H9 (cell line): Measurements from ENCODE around the gene EPHA8. TPM values are rescaled to one million over a fixed set of nuclear protein-coding genes. Genes with fewer than 3 reads are reported as not detected.

Source experiments
- DNase-seq: peaks from one replicate; pipeline ENCODE4 v3.0.0-alpha.2; 2017
- H2AFZ ChIP-seq: one replicate; pipeline ENCODE4 v1.6.1; 2013; ENCODE audit warnings: mild to moderate bottlenecking, low read length, control low read depth, moderate library complexity
- H2AK5ac ChIP-seq: 2 replicates; pipeline ENCODE4 v1.6.1; 2013; ENCODE audit warnings: low read length, control low read depth, mixed read lengths; ENCODE audit not compliant: insufficient read length
- H2BK120ac ChIP-seq: one replicate; pipeline ENCODE4 v1.6.1; 2013; ENCODE audit warnings: low read depth, mild to moderate bottlenecking, low read length, control low read depth, inconsistent platforms; ENCODE audit not compliant: poor library complexity, severe bottlenecking
- H2BK12ac ChIP-seq: 2 replicates; pipeline ENCODE4 v1.6.1; 2013; ENCODE audit warnings: low read length, control low read depth, mixed read lengths, low read depth; ENCODE audit not compliant: insufficient read length
- H2BK15ac ChIP-seq: 2 replicates; pipeline ENCODE4 v1.6.1; 2013; ENCODE audit warnings: low read depth, low read length, control low read depth
- H2BK20ac ChIP-seq: one replicate; pipeline ENCODE4 v1.6.1; 2013; ENCODE audit warnings: low read depth, mild to moderate bottlenecking, low read length, control low read depth, inconsistent platforms; ENCODE audit not compliant: poor library complexity, severe bottlenecking
- H2BK5ac ChIP-seq: 2 replicates; pipeline ENCODE4 v1.6.1; 2013; ENCODE audit warnings: low read length, control low read depth, mixed read lengths; ENCODE audit not compliant: insufficient read length
- H3K14ac ChIP-seq: 2 replicates; pipeline ENCODE4 v1.6.1; 2013; ENCODE audit warnings: low read length, control low read depth; ENCODE audit not compliant: insufficient read depth
- H3K18ac ChIP-seq: 2 replicates; pipeline ENCODE4 v1.6.1; 2013; ENCODE audit warnings: low read depth, mild to moderate bottlenecking, mixed read lengths, low read length, control low read depth; ENCODE audit not compliant: insufficient read length
- H3K23ac ChIP-seq: 2 replicates; pipeline ENCODE4 v1.6.1; 2013; ENCODE audit warnings: low read length, control low read depth, mixed read lengths, low read depth; ENCODE audit not compliant: insufficient read length
- H3K23me2 ChIP-seq: 2 replicates; pipeline ENCODE4 v1.6.1; 2013; ENCODE audit warnings: low read depth, mild to moderate bottlenecking, mixed read lengths, low read length, control low read depth; ENCODE audit not compliant: insufficient read length, poor library complexity, severe bottlenecking
- H3K27ac ChIP-seq: 2 replicates; pipeline ENCODE4 v1.5.1; 2013; ENCODE audit warnings: low read length, control low read depth, mixed read lengths, low read depth; ENCODE audit not compliant: insufficient read length
- H3K27me3 ChIP-seq: 2 replicates; pipeline ENCODE4 v1.6.1; 2013; ENCODE audit warnings: low read length, control low read depth, inconsistent platforms; ENCODE audit not compliant: insufficient read depth
- H3K4ac ChIP-seq: 2 replicates; pipeline ENCODE4 v1.6.1; 2013; ENCODE audit warnings: low read depth, mild to moderate bottlenecking, control low read depth, inconsistent platforms, low read length, moderate library complexity
- H3K4me1 ChIP-seq: 2 replicates; pipeline ENCODE4 v1.6.1; 2013; ENCODE audit warnings: low read length, control low read depth, inconsistent platforms; ENCODE audit not compliant: insufficient read depth
- H3K4me2 ChIP-seq: 2 replicates; pipeline ENCODE4 v1.6.1; 2013; ENCODE audit warnings: low read length, control low read depth, mixed read lengths; ENCODE audit not compliant: insufficient read length, insufficient read depth
- H3K56ac ChIP-seq: 2 replicates; pipeline ENCODE4 v1.6.1; 2013; ENCODE audit warnings: low read depth, mild to moderate bottlenecking, mixed read lengths, low read length, control low read depth; ENCODE audit not compliant: insufficient read length
- H3K79me1 ChIP-seq: 2 replicates; pipeline ENCODE4 v1.6.1; 2013; ENCODE audit warnings: low read depth, mild to moderate bottlenecking, moderate library complexity, low read length, control low read depth, inconsistent platforms; ENCODE audit not compliant: insufficient read depth, poor library complexity, severe bottlenecking
- H3K79me2 ChIP-seq: 2 replicates; pipeline ENCODE4 v1.6.1; 2013; ENCODE audit warnings: low read length, control low read depth, inconsistent platforms; ENCODE audit not compliant: insufficient read depth
- H3K9ac ChIP-seq: 2 replicates; pipeline ENCODE4 v1.6.1; 2013; ENCODE audit warnings: low read length, control low read depth, mixed read lengths; ENCODE audit not compliant: insufficient read length; ENCODE audit errors: extremely low read depth
- H3K9me3 ChIP-seq: one replicate; pipeline ENCODE4 v1.6.1; 2013; ENCODE audit warnings: low read depth, low read length, inconsistent platforms; ENCODE audit not compliant: control insufficient read depth
- H3T11ph ChIP-seq: one replicate; pipeline ENCODE4 v1.6.1; 2013; ENCODE audit warnings: mild to moderate bottlenecking, low read length, control low read depth, inconsistent platforms
- H4K20me1 ChIP-seq: one replicate; pipeline ENCODE4 v1.6.1; 2013; ENCODE audit not compliant: control insufficient read depth, insufficient read length, insufficient read depth
- H4K5ac ChIP-seq: 2 replicates; pipeline ENCODE4 v1.6.1; 2013; ENCODE audit warnings: low read depth, mild to moderate bottlenecking, mixed read lengths, low read length, control low read depth; ENCODE audit not compliant: insufficient read length
- H4K8ac ChIP-seq: replicated peaks from 2 replicates; pipeline ENCODE4 v1.6.1; 2013; ENCODE audit warnings: low read length, control low read depth, mixed read lengths, low read depth; ENCODE audit not compliant: insufficient read length
- H4K91ac ChIP-seq: 2 replicates; pipeline ENCODE4 v1.6.1; 2013; ENCODE audit warnings: low read depth, mild to moderate bottlenecking, moderate library complexity, mixed read lengths, low read length, control low read depth; ENCODE audit not compliant: insufficient read length
- H3K27ac Mint-ChIP-seq, 3 experiments: 2 replicates in 2 of 3; 3 replicates in 1 of 3; pipeline ENCODE4 v1.8.0; 2020 to 2021; ENCODE audit warnings: mixed read lengths in 3 of 3, mild to moderate bottlenecking in 1 of 3, moderate library complexity in 1 of 3
- H3K27me3 Mint-ChIP-seq: 2 replicates; pipeline ENCODE4 v1.8.0; 2021; ENCODE audit warnings: low read depth, mild to moderate bottlenecking, moderate library complexity, mixed read lengths
- H3K36me3 Mint-ChIP-seq, 3 experiments: 2 replicates in 2 of 3; 3 replicates in 1 of 3; pipeline ENCODE4 v1.8.0; 2020 to 2021; ENCODE audit warnings: low read depth in 3 of 3, mixed read lengths in 3 of 3; ENCODE audit not compliant: insufficient read depth in 1 of 3
- H3K4me1 Mint-ChIP-seq, 2 experiments: 2 replicates each; pipeline ENCODE4 v1.8.0; 2020; ENCODE audit warnings: mixed read lengths in 2 of 2
- H3K4me3 Mint-ChIP-seq, 2 experiments: 2 replicates in 1 of 2; 3 replicates in 1 of 2; pipeline ENCODE4 v1.8.0; 2020 to 2021; ENCODE audit warnings: mild to moderate bottlenecking in 2 of 2, mixed read lengths in 2 of 2, moderate library complexity in 1 of 2
- H3K9me3 Mint-ChIP-seq, 2 experiments: 2 replicates in 1 of 2; 3 replicates in 1 of 2; pipeline ENCODE4 v1.8.0; 2020; ENCODE audit warnings: mild to moderate bottlenecking in 2 of 2, mixed read lengths in 2 of 2, moderate library complexity in 1 of 2
- WGBS: extraction: QIAGEN DNeasy Blood & Tissue Kit; methylation state at CpG from one replicate; pipeline ENCODE4 v1.1.7; 2013; ENCODE audit warnings: missing lambda C conversion rate, low lambda C conversion rate, mixed read lengths; ENCODE audit not compliant: insufficient read length; ENCODE audit errors: extremely low coverage; 5-methylcytosine and 5-hydroxymethylcytosine counted together
- total RNA-seq: library from RNA; stranded (reverse); gene quantifications from 2 replicates; pipeline ENCODE4 v1.2.1, GENCODE V29; 2021
- TF ChIP-seq, protein P1 (sequence below): fragments of 200-600 bp; sonication (generic); conservative IDR thresholded peaks from 3 replicates; pipeline ENCODE4 v1.8.0; 2021; ENCODE audit warnings: antibody characterized with exemption, mild to moderate bottlenecking

EPHA8 gene
- total RNA-seq, 1 experiment from 2014 or later = 3.4 TPM

DNA sequence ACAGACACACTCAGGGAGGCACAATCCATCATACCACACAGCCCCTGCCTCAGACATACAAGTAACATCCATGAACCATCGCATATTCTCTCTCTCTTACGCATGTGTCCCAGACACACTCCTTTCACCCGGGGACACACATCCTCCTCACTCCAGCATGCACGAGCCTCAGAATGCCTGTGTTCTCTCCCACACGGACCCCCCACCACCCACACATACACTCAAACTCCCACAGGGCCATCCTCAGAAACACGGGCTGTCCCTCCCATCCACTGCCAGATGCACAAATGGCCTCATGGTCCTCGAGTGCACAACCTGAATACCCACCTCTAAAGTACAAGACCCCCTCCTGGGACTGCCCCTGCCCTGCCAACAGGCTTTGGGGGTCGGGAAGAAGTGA lies 78.0 kb downstream of the EPHA8 start:
- H3K27me3 Mint-ChIP-seq = peaks cover 15% of the 10 kb centered on the region
- Histone ChIP-seq H3K9ac (no peak overlapping the region), H2BK15ac (no peak overlapping the region), H3K27ac (no peak overlapping the region), H3K18ac (no peak overlapping the region), H3K56ac (no peak overlapping the region), H3K23ac (no peak overlapping the region), H4K5ac (no peak overlapping the region), H3K9me3 (no peaks in the 10 kb centered on the region), H3K79me1 (no peaks in the 10 kb centered on the region), H2AFZ (no peak overlapping the region), H2BK20ac (no peak overlapping the region), H4K8ac (no peak overlapping the region), H2BK120ac (no peak overlapping the region), H4K20me1 (peaks cover 3% of the 10 kb centered on the region), H3K4ac (no peak overlapping the region), H3K23me2 (no peaks in the 10 kb centered on the region), H4K91ac (no peak overlapping the region), H3K27me3 (no peaks in the 10 kb centered on the region), H2BK12ac (no peak overlapping the region), H3K4me2 (no peak overlapping the region), H3K14ac (no peak overlapping the region), H2BK5ac (no peak overlapping the region), H3T11ph (no peak overlapping the region), H2AK5ac (no peak overlapping the region), H3K4me1 (no peaks in the 10 kb centered on the region), H3K79me2 (no peaks in the 10 kb centered on the region)
- TF ChIP-seq, protein P1, sequence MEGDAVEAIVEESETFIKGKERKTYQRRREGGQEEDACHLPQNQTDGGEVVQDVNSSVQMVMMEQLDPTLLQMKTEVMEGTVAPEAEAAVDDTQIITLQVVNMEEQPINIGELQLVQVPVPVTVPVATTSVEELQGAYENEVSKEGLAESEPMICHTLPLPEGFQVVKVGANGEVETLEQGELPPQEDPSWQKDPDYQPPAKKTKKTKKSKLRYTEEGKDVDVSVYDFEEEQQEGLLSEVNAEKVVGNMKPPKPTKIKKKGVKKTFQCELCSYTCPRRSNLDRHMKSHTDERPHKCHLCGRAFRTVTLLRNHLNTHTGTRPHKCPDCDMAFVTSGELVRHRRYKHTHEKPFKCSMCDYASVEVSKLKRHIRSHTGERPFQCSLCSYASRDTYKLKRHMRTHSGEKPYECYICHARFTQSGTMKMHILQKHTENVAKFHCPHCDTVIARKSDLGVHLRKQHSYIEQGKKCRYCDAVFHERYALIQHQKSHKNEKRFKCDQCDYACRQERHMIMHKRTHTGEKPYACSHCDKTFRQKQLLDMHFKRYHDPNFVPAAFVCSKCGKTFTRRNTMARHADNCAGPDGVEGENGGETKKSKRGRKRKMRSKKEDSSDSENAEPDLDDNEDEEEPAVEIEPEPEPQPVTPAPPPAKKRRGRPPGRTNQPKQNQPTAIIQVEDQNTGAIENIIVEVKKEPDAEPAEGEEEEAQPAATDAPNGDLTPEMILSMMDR = no peak
- peaks cover 6 to 9% of the 10 kb centered on the region in 2 experiments for H3K4me1 Mint-ChIP-seq
- no peak overlapping the region; a peak in 1 of 7 replicates for H3K27ac Mint-ChIP-seq
- no CpG with 5 or more reads among the region's 8 CpGs for WGBS
- H3K36me3 Mint-ChIP-seq = no peaks in the 10 kb centered on the region
- no peaks in the 10 kb centered on the region for H3K9me3 Mint-ChIP-seq
- DNase-seq = no peak
- no peak overlapping the region; a peak in 1 of 5 replicates for H3K4me3 Mint-ChIP-seq
